WERI-Rb-1 (cell line): ENCODE results near the gene DOK7.

ENCODE experiments used
- DNase-seq: peaks from one replicate; pipeline ENCODE4 v3.0.0-alpha.2; 2020
- H3K27ac ChIP-seq: fragments of 250-450 bp; sonication (Bioruptor Pico); 2 replicates; pipeline ENCODE4 v1.5.1; 2020; ENCODE audit warnings: mild to moderate bottlenecking, moderate library complexity
- H3K27me3 ChIP-seq: fragments of 250-450 bp; sonication (Bioruptor Pico); 2 replicates; pipeline ENCODE4 v1.5.1; 2021; ENCODE audit warnings: mild to moderate bottlenecking, low read depth, moderate library complexity; ENCODE audit not compliant: insufficient read depth, severe bottlenecking
- H3K36me3 ChIP-seq: fragments of 250-450 bp; sonication (Bioruptor Pico); 2 replicates; pipeline ENCODE4 v1.5.1; 2020; ENCODE audit warnings: mild to moderate bottlenecking, moderate library complexity
- H3K4me3 ChIP-seq: 2 replicates; pipeline ENCODE4 v1.5.1; 2011; ENCODE audit warnings: low read depth, mild to moderate bottlenecking, control low read depth, low read length
- H3K9me3 ChIP-seq: fragments of 250-450 bp; sonication (Bioruptor Pico); 2 replicates; pipeline ENCODE4 v1.5.1; 2021; ENCODE audit warnings: mild to moderate bottlenecking, moderate library complexity; ENCODE audit not compliant: severe bottlenecking
- TF ChIP-seq, protein P1 (sequence below): IDR thresholded peaks from 2 replicates; pipeline ENCODE4 v1.5.1; 2011; ENCODE audit warnings: low read depth, mild to moderate bottlenecking, control low read depth, inconsistent platforms, low read length

The DOK7 gene

DNA sequence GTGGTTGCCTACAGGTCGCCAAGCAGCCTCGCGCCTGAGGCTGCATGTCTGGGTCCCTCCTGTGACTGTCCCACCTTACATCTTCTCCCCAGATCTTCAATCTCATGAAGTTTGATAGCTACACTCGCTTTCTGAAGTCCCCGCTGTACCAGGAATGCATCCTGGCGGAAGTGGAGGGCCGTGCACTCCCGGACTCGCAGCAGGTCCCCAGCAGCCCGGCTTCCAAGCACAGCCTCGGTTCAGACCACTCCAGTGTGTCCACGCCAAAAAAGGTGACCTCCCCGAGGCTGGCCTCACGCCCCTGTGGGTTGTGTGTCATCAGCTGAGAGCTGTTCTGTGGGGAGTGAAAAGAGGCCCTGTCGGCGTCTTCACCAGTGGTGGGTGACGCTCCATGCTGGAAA is 46.3 kb upstream of the DOK7 start:
- Histone ChIP-seq H3K36me3 (peaks cover 37% of the 10 kb centered on the region), H3K4me3 (no peak overlapping the region), H3K9me3 (no peaks in the 10 kb centered on the region), H3K27ac (no peak overlapping the region), H3K27me3 (no peaks in the 10 kb centered on the region)
- peak; percentile 3 for DNase-seq
- TF ChIP-seq, protein P1, sequence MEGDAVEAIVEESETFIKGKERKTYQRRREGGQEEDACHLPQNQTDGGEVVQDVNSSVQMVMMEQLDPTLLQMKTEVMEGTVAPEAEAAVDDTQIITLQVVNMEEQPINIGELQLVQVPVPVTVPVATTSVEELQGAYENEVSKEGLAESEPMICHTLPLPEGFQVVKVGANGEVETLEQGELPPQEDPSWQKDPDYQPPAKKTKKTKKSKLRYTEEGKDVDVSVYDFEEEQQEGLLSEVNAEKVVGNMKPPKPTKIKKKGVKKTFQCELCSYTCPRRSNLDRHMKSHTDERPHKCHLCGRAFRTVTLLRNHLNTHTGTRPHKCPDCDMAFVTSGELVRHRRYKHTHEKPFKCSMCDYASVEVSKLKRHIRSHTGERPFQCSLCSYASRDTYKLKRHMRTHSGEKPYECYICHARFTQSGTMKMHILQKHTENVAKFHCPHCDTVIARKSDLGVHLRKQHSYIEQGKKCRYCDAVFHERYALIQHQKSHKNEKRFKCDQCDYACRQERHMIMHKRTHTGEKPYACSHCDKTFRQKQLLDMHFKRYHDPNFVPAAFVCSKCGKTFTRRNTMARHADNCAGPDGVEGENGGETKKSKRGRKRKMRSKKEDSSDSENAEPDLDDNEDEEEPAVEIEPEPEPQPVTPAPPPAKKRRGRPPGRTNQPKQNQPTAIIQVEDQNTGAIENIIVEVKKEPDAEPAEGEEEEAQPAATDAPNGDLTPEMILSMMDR = no peak

DNA sequence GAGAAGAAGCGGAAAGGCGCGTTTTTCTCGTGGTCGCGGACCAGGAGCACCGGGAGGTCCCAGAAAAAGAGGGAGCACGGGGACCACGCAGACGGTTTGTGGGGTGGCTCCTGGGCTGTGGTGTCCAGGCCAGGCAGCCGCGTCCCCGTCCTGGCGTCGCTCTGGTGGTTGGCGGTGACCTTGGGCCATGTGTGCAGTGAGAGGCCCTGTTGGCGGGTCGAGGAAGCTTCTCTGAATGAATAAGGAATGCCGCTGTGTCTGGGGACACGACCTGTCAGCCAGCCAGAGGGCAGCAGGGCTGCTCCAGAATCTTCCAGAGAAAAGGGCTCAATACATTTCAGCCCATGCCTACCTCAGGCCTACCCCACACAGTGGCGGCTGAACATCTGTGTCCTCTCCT is 45.7 kb upstream of the DOK7 start:
- Histone ChIP-seq H3K27me3 (no peaks in the 10 kb centered on the region), H3K9me3 (no peaks in the 10 kb centered on the region), H3K4me3 (no peak overlapping the region), H3K36me3 (peaks cover 37% of the 10 kb centered on the region), H3K27ac (no peak overlapping the region)
- TF ChIP-seq, protein P1 = no peak
- peak; percentile 5 for DNase-seq

DNA sequence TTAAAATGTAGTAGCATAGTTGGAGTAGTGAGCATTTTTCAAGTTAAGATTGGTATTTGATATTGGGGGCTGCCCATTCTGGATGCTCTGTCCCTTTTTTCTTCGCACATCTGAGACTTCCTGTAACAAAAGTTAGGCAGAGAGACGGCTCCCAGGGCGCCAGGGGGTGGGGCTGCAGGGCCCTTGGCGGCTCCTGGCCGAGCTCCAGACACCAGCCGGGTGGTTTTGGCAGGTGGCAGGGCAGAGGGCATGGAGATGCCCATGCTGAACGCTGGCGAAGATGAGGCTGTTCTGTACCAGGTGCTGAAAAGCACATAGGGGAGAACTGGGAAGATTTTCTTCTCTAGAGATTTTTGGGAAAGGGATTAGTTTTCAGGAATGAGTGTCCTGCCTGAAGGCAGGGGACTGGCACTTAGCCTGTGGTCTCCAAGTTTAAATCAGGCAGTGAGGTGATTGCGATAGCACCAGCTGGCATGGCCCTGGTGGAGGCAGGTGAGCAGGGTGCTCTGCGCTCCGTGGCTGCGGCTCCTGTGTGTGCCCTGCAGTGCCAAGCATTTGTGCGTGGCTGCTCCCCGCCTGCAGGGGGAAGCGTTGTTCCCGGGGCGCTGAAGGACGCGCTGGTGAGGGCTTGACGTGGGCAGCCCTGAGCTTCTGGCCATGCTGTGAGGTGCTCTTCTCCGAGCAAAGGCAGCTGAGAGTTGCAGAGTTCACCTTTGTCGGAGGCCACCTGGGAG is 44.9 kb upstream of the DOK7 start:
- TF ChIP-seq, protein P1 = peak; percentile 52
- H3K4me3 ChIP-seq = no peak overlapping the region
- no peaks in the 10 kb centered on the region for H3K27me3 ChIP-seq
- no peaks in the 10 kb centered on the region for H3K9me3 ChIP-seq
- H3K36me3 ChIP-seq = peaks cover 39% of the 10 kb centered on the region
- H3K27ac ChIP-seq = no peak overlapping the region
- peak; percentile 7 for DNase-seq

DNA sequence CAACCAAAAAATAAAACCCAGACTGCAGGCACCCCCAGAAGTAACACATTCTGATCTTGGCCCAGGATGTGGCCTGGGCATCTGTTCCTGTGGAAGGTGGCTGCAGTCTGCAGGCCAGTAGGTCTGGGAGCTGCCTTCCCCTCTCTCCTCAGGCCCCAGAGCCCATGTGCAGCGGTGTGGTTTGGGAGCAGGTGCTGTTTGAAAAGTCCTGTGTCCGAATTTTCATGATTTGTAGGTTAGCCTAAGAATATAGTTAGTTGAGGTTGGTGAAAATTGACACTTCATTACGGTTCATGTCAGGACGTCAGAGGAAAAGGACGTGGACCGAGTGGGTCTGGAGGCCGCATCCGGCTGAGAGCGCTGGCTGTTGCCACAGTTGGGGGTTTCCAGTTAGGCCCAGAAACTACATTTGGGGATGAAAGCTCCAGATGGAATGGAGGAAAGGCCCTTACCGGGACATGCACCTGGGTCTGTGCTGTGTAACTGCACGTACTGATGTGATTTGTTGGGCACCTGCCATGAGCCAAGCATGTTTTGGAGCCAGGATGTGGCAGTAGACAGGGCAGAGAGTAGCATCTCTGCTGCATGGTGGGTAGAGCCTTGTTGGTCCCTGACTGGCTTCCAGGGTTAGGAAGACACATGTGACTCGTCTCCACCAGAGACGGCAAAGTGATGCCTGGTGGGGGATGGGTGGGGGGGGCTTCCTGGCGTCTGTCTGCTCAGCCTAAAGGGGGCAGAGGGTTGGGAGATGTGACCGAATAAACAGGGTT is 43.1 kb upstream of the DOK7 start:
- no peaks in the 10 kb centered on the region for H3K9me3 ChIP-seq
- H3K27me3 ChIP-seq = no peaks in the 10 kb centered on the region
- H3K36me3 ChIP-seq = peaks cover 51% of the 10 kb centered on the region
- peak; percentile 3 for DNase-seq
- no peak overlapping the region for H3K4me3 ChIP-seq
- TF ChIP-seq, protein P1 = no peak
- no peak overlapping the region for H3K27ac ChIP-seq

DNA sequence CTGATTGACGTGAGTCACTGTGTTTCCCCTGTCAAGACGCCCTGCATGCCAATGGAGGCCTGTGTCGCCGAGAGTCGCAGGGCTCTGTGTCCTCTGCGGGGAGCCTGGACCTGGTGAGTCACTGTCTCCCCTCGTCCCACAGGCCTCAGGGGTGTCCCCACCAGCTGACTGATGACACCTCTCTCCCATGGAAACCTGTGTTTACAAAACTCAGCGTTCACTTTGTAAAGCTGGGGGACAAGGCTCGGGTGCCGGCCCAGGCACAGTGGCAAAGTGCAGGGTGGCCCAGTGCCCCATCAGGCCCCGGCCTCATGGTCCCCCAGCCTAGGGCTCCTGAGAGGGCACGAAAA is 42.5 kb upstream of the DOK7 start:
- Histone ChIP-seq H3K27ac (no peak overlapping the region), H3K27me3 (no peaks in the 10 kb centered on the region), H3K9me3 (no peaks in the 10 kb centered on the region), H3K36me3 (peaks cover 51% of the 10 kb centered on the region), H3K4me3 (no peak overlapping the region)
- TF ChIP-seq, protein P1 = no peak
- peak; percentile 3 for DNase-seq
